Fibroblast of the aortic adventitia (primary cell): ENCODE measurements around the gene CCNL2. TPM values are rescaled to one million over a fixed set of nuclear protein-coding genes. Genes with fewer than 3 reads are reported as not detected.
"Not testable (repeated sequence)": the region's sequence is repeated elsewhere in the genome, so short reads cannot be mapped to it uniquely, and the experiment has no call there.

ENCODE experiments used
- DNase-seq: peaks from one replicate; pipeline ENCODE4 v3.0.0-alpha.2; 2010; ENCODE audit warnings: low read depth
- H3K4me3 ChIP-seq: 2 replicates; pipeline ENCODE4 v1.5.1; 2011; ENCODE audit warnings: low read depth, mild to moderate bottlenecking, control low read depth, low read length, moderate library complexity
- CTCF ChIP-seq: IDR thresholded peaks from 2 replicates; pipeline ENCODE4 v1.5.1; 2011; ENCODE audit warnings: mild to moderate bottlenecking, low read length, control low read depth, inconsistent platforms; ENCODE audit not compliant: insufficient read depth
- total RNA-seq: library from RNA; depleted of rRNA; stranded (reverse); fragments of >200 nt; gene quantifications from 2 replicates; pipeline ENCODE4 v1.2.3, GENCODE V29; 2012; ENCODE audit warnings: low replicate concordance

CCNL2 gene
- total RNA-seq, 1 donor = 102 TPM

DNA sequence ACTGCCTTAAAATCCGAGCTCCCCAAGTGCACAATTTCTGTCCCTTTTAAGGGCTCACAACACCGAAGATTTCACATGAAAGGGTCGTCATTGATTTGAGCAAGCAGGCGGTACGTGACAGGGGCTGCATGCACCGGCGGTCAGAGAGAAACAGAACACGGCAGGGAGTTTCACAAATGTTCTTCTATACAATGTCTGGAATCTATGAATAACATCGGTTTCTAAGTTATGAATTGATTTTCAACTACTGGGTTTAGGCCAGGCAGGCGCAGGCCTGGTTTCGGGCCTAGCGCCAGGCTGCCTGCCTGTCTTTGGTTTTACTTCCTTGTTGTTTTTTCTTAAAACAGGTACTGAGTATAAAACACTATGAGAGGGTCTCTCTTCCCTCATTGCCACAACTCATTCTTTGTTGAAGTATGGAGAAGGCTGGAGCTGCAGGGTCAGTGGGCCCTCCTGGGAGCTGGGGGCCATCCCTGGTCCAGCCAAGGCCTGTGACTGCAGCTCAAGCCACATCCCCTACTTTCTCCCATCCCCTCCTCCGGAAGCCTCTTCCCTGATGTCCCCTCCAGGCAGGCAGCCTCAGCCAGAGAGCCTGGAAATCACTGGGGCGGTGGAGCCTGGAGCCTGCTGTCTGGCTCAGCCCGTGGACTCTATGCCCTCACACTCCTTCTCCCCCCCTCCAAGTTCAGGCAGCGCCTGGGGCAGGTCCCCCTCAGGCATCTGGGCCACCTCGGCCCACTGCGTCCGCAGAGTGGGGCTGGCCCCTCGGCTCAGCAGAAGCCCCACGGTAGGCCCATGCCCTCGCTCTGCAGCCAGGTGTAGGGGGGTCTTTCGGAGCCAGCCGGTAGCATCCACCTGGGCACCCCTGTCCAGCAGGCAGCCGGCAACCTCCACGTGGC is 19.6 kb upstream of the CCNL2 start:
- H3K4me3 ChIP-seq = no peak overlapping the region
- no peak for DNase-seq
- no peak for TF ChIP-seq CTCF

DNA sequence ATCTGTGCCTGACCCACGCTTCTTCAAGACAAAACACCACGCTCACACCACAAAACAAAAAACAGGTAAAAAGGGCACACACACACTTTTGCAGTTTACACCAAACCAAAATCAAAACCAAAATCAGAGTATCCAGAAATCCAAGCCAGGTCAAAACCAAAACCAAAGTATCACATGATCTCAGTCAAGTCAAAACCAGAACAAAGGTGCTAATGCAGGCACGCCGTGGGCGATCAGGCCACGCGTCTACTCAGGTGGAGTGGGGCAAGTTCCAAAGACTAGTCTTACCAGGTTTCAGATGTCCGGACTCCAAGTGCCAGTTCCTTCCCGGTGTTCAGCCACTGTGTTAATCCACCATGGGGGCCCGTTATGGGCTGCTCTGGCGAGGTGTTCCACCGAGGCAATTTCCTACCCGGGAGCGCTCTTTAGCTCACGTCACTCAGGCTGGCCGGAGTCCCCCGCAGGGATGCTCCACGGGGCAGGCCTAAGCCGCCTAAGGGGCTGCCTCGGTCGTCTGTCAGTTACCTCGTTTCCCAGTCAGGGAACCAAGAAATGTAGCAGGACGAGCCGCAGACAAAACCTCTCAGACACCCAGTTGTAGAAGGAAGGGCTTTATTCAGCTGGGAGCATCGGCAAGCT is 18.8 kb upstream of the CCNL2 start:
- not testable (repeated sequence) for DNase-seq, H3K4me3 ChIP-seq

DNA sequence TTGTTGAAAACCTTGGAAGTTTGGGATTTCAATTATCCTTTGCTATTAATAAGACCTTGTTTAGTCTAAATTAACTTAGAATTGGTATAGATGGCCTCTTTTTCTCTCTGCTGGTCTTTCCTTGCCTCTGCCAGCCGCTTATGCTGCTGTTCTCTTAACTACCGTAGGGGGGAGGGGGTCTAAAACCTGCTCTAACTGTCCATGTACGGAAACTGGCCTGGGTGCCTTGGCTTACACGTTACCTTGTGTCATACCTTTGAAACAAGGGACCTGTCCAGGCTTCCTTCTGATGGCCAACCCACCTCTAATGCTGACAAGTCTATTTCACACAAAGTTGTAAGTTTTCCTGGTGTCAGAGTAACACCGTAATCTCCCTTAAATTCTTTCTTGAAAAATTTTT is 18.3 kb upstream of the CCNL2 start:
- not testable (repeated sequence) for H3K4me3 ChIP-seq, DNase-seq

- TF ChIP-seq CTCF = no peak
- DNase-seq = no peak
- no peak overlapping the region for H3K4me3 ChIP-seq
Observed at GRCh38 chr1:1415751-1416150, 16.6 kb upstream of the CCNL2 start.

DNA sequence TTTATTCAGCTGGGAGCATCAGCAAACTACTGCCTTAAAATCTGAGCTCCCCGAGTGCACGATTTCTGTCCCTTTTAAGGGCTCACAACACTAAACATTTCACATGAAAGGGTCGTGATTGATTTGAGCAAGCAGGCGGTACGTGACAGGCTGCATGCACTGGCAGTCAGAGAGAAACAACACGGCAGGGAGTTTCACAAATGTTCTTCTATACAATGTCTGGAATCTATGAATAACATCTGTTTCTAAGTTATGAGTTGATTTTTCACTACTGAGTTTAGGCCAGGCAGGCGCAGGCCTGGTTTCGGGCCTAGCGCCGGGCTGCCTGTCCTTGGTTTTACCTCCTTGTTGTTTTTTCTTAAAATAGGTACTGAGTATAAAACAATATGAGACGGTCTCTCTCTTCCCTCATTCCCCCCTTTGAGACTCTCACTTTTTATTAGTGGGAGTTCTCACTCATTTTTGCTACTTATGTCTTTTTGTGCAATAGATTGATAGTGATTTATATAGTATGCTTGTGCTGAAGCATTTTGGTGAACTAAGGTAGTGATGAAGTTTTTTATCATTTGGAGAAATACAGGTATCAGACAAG is 13.3 kb upstream of the CCNL2 start:
- not testable (repeated sequence) for DNase-seq, H3K4me3 ChIP-seq

DNA sequence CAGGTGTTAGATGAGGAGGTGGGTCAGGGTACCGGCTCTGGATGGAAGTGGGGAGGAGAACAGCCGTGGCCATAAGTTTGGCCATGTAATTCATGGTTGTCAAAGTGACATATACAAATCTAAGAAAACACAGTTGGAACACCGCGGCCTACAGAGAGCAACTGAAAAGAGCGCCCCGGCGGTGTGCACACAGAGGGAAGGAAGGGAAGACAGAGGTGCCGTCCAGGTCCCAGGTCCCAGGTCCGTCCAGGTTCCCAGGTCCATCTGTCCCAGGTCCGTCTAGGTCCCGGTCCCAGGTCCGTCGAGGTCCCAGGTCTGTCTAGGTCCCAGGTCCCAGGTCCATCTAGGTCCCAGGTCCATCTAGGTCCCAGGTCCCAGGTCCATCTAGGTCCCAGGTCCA is 12.5 kb upstream of the CCNL2 start:
- no peak for TF ChIP-seq CTCF
- DNase-seq = no peak
- no peak overlapping the region for H3K4me3 ChIP-seq

DNA sequence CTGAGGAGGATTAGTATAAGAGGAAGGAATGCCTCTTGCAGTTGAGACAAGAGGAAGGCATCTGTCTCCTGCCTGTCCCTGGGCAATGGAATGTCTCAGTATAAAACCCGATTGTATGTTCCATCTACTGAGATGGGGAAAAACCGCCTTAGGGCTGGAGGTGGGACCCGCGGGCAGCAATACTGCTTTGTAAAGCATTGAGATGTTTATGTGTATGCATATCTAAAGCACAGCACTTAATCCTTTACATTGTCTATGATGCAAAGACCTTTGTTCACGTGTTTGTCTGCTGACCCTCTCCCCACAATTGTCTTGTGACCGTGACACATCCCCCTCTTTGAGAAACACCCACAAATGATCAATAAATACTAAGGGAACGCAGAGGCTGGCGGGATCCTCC is 11.1 kb upstream of the CCNL2 start:
- H3K4me3 ChIP-seq, DNase-seq: not testable (repeated sequence)

GRCh38 chr1:1407636-1408318 is 8.6 kb upstream of the CCNL2 start:
- H3K4me3 ChIP-seq = peak overlapping the region; percentile 82
- TF ChIP-seq CTCF = peak; percentile 34
- peak; percentile 36 for DNase-seq
